ENCODE data around the gene LONP1. TPM values are rescaled to one million over a fixed set of nuclear protein-coding genes. Genes with fewer than 3 reads are reported as not detected.
A peak's percentile ranks its signal among the peaks of the same experiment; 100 is the strongest.
"Not testable (repeated sequence)": the region's sequence is repeated elsewhere in the genome, so short reads cannot be mapped to it uniquely, and the experiment has no call there.

Gene LONP1
- total RNA-seq, 1 donor from 2014 or later = 70.8 TPM

GRCh38 chr19:5695649-5696195 lies 24.2 kb downstream of the LONP1 start:
- no peak for DNase-seq (ENCODE audit: low spot score)
- intact Hi-C loops (cut with DNase I) = no loop called here

DNA sequence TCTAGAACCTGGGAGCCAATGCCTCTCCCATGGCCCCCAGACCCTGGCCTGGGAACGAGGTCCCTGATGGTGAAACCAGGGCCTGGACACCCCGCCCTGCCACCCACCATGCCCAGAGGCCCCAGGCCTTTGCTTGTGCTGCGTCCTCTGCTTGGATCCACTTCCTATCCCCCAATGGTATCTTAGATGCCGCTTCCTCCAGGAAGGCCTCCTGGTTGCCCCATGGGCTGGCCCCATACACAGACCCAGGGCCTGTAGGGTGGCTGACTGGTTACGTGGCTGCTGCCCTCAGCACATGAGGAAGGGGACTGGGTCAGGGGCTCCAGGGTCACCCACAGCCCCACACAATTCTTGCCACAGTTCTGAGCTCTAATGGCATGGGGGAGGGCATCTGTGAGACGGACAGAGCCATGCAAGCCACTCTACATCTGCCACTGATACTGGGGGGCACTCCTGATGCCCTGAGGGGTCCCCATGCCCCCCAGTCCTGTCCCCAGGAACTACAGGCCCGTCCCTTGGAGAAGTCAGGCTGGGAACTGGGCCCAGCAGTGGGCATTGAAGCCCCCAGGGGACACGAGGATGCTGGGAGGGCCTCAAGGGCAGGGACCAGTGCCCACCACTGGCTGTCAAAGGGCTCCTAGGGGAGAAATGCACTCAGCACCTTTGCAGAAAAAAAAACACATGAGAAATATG lies 24.8 kb downstream of the LONP1 start:
- intact Hi-C loops (cut with DNase I) = no loop called here
- DNase-seq (ENCODE audit: low spot score) = peak; percentile 60

GRCh38 chr19:5694167-5694955 lies 25.6 kb downstream of the LONP1 start:
- peak; percentile 68 for DNase-seq (ENCODE audit: low spot score)
- intact Hi-C loops (cut with DNase I) = no loop called here

DNA sequence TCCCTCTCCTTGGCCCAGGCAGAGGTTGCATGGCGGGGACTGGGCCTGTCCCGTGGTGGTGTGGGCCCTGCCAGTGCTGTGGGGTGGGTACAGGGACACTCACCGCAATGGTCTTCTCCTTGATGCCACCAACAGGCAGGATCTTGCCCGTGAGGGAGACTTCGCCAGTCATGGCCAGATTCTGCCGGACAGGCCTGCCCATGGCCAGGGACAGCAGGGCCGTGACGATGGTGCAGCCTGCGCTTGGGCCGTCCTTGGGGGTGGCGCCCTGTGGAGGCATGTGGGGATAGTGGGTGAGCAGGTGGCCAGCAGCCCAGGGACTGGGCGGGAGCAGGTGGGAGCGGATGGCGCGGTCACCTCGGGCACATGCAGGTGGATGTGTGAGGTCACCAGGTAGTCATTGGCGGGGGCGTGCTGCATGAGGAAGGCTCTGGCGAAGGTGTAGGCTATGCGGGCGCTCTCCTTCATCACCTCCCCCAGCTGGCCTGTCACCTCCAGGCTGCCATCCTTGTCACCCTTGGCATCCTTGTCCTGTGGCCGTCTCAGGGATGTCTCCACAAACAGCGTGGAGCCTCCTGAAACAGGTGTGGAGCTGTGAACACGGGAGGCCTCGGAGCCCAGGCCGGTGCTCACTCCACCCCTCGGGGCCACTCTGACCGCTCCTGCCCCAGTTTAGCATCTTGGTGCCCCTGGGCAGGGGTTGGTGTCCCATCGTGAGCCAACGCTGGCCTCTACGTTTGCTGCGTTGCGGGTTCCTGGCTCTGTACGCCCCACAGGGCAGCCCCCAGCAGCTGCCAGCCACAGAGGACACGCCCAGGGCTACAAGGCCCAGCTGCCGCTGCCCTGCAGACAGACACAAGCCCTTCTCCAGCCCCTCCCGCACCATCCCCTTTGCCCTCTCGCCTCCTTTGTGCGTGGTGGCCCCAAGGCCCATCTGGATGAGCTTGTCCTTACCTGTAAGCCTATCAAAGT lies 26.5 kb downstream of the LONP1 start:
- intact Hi-C loops (cut with DNase I) = no loop called here
- peak; percentile 71 for DNase-seq (ENCODE audit: low spot score)

GRCh38 chr19:5692723-5693194 lies 27.2 kb downstream of the LONP1 start:
- DNase-seq (ENCODE audit: low spot score) = no peak
- intact Hi-C loops (cut with DNase I) = no loop called here

DNA sequence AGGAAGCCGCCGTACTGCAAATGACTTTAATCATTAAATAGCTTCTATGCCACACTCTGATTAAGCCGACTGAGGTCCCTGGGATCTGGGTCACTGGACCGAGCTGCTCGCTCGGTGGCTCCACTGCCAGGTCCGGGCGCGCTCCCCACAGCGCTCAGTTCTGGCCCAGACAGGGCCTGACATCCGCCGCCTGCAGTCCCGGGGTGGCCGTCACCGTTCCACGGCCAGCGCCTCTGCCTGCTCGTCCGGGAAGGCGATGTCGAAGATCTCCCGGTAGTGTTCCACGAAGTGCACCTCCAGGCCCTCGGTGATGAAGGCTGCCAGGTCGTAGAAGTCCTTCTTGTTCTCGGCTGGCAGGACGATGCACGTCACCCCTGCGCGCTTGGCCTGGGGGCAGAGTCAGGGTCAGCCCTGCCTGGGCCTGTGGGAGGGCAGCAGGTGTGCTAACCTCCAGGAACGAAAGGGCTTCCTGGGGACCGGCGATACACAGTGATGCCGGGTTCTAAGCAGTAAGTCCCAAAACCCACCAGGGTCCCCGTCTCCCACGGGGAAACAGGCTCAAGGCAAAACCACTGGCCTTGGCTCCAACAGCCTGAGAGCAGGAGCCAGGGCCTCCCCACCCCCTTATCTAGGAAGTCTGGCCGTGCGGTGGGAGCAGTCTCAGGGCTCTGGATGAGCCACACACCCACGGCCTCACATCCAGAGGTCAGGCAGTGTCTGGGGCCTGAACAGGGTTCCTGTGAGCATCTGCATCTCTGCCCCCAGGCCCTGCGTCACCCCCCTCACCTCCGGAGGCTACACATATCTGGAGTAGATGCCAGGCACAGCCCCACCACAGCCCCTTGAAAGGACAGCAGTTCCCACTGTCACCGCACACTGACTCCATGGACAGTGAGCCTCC lies 27.9 kb downstream of the LONP1 start:
- DNase-seq (ENCODE audit: low spot score) = peak; percentile 75
- intact Hi-C loops (cut with DNase I) = no loop called here

DNA sequence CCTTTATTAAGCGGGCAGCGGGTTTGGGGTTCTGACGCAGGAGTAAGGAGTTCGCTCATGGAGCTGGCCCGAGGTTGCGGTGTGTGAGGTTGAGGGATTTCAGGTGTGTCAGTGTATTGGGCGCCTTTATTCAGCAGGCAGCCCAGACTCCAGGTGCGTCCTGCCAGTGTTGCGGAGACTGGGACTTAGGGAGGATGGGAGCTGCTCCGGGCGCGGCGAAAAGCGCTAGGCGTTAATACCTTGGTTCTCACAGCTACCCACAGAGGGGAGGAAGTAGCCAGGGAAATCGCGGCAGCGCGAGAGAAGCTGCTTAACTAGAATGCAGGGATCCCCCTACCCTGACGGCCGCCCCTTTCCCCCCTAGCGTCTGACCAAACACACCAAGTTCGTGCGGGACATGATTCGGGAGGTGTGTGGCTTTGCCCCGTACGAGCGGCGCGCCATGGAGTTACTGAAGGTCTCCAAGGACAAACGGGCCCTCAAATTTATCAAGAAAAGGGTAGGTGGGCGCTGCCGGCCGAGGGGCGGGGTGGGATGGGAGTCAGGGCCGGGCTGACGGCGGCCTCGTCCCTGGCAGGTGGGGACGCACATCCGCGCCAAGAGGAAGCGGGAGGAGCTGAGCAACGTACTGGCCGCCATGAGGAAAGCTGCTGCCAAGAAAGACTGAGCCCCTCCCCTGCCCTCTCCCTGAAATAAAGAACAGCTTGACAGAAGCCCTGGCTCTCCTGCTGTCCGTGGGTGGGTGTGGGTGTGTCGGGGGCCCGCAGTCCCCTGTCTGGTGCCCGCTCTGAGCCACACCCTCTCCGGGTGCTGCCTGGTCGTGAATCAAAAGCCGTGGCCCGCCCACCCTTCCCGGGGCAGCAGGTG lies 28.8 kb downstream of the LONP1 start:
- intact Hi-C loops (cut with DNase I) = loop anchor here (1.0 kb wide), 1 partner anchor 29 kb away; the partner anchor contains the start of genes CATSPERD and LONP1
- peak; percentile 85 for DNase-seq (ENCODE audit: low spot score)

- DNase-seq (ENCODE audit: low spot score) = peak; percentile 99
- intact Hi-C loops (cut with DNase I) = loop anchor here (1.0 kb wide), 1 partner anchor 30 kb away; the partner anchor contains the start of genes CATSPERD and LONP1
These were observed 29.6 kb downstream of the LONP1 start, which contains the start of gene RPL36 for GRCh38 chr19:5690125-5690954. RPL36 (plus strand) TSS chr19:5690295; CDS start chr19:5690508, 213 bp downstream.

DNA sequence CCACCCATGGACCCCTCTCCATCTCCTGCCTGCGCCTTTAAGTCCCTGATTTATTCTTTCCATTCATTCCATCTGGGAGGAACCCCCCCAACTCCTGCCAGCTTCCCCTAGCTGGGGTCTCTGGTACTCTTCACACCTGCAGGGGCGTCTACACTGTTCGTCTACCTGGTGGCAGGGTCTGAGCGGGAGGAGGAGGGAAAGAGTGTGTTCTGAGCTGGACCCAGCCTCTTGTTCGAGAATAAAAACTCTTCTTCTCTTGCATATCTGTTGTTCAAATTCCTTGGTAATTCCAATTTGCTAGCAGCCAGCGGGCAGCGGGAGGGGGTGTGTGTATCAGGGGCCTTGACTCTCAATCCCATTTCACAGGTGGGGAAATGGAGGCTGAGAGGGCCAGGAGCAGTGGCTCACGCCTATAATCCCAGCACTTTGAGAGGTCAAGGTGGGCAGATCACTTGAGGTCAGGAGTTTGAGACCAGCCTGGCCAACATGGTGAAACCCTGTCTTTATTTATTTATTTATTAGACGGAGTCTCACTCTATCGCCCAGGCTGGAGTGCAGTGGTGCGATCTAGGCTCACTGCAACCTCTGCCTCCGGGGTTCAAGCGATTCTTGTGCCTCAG lies 31.6 kb downstream of the LONP1 start:
- intact Hi-C loops (cut with DNase I); DNase-seq (ENCODE audit: low spot score): not testable (repeated sequence)

DNA sequence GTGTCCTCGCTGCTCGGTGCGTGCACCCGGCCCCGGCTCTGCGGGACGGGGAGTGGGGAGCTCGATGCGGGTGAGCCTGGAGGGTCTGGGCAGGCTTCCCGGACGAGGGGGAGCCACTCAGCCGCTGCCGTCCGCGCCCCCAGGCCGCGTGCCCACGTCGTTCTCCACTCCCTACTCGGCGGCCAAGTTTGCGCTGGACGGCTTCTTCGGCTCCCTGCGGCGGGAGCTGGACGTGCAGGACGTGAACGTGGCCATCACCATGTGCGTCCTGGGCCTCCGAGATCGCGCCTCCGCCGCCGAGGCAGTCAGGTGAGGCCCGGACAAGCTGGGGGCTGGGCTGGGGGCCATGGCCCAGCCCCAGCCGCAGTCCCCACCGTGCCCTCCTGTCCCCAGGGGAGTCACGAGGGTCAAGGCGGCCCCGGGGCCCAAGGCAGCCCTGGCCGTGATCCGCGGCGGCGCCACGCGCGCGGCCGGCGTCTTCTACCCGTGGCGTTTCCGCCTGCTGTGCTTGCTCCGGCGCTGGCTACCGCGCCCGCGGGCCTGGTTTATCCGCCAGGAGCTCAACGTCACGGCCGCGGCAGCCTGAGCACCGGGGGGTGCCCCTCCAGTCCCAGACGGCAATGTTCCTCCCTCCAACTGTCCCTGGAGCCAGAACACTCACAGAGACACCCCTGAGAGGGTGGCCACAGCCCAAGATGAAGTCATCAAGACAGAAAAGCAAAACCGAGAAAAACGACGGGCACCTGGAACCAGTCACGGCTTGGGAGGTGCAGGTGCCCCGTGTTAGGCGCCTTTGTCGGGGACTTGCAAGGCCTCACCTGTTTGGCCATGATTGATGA lies 32.4 kb downstream of the LONP1 start:
- no peak for DNase-seq (ENCODE audit: low spot score)
- intact Hi-C loops (cut with DNase I) = no loop called here

GRCh38 chr19:5686647-5687359 lies 33.1 kb downstream of the LONP1 start:
- intact Hi-C loops (cut with DNase I) = no loop called here
- DNase-seq (ENCODE audit: low spot score) = peak; percentile 100

DNA sequence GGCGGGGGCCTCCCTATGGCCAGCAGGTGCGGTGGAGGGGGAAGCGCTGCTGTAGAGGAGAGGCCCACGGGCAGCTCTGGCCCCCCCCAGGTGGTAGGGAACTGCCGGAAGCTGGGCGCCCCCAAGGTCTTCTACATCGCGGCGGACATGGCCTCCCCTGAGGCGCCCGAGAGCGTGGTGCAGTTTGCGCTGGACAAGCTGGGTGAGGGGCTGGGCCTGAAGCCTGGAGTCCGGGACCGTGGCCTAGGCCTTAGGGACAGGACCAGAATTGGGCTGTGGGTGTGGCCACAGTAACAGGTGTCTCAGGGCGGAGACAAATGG lies 33.7 kb downstream of the LONP1 start:
- intact Hi-C loops (cut with DNase I) = no loop called here
- no peak for DNase-seq (ENCODE audit: low spot score)

DNA sequence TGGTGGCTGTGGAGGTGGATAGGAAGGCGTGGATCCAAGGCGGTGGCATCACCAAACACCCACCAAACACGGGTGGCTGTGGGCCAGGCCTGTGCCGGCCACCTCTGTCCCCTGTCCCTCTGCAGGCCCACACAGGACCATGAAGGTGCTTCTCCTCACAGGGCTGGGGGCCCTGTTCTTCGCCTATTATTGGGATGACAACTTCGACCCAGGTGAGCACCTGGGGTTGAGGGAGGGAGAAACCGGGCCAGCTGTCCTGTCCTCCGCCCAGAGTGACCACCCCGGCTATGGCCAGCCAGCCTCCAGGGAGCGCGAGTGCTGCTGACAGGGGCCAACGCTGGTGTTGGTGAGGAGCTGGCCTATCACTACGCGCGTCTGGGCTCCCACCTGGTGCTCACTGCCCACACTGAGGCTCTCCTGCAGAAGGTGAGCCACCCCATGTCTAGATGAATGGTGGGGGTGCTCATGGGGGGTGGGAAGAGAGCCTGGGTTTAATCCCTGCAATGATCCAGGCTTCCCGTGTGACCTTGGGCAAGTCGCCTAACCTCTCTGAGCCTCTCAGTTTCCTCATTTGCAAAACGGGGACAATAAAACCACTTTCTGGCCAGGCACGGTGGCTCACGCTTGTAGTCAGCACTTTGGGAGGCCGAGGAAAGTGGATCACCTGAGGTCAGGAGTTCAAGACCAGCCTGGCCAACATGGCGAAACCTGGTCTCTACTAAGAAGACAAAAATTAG lies 35.1 kb downstream of the LONP1 start:
- no peak for DNase-seq (ENCODE audit: low spot score)
- intact Hi-C loops (cut with DNase I) = loop anchor here (5.0 kb wide), 1 partner anchor 107 kb away; the partner anchor contains the start of gene DUS3L

All from cardiac septum (tissue), 1 donor.